Stomach (tissue), 9 donors: ENCODE data around the gene BICRA. TPM values are rescaled to one million over a fixed set of nuclear protein-coding genes. Genes with fewer than 3 reads are reported as not detected.
A peak's percentile ranks its signal among the peaks of the same experiment; 100 is the strongest.

Experiments used
- DNase-seq, 2 donors: peaks; one replicate each; pipeline versions ENCODE4 v3.0.0 to v3.0.0-alpha.2; 2013 to 2019
- H3K27ac ChIP-seq, 5 donors: fragments of 200-600 bp in 4 of 5; sonication (generic) in 4 of 5; one replicate each; pipeline ENCODE4 v1.5.1; 2013 to 2019; ENCODE audit warnings: mild to moderate bottlenecking in 1 of 5, moderate library complexity in 1 of 5
- H3K27me3 ChIP-seq, 3 donors: fragments of 200-600 bp; sonication (generic); one replicate each; pipeline ENCODE4 v1.5.1; 2017 to 2019; ENCODE audit warnings: mixed run types in 1 of 3
- H3K36me3 ChIP-seq, 4 donors: fragments of 200-600 bp; sonication (generic); 1 replicate in 3 of 4; 2 replicates in 1 of 4; pipeline ENCODE4 v1.5.1; 2016 to 2019
- H3K4me1 ChIP-seq, 4 donors: fragments of 200-600 bp; sonication (generic); one replicate each; pipeline ENCODE4 v1.5.1; 2016 to 2019
- H3K4me3 ChIP-seq, 4 donors: fragments of 200-600 bp; sonication (generic) in 3 of 4; one replicate each; pipeline ENCODE4 v1.5.1; 2016 to 2019; ENCODE audit warnings: mild to moderate bottlenecking in 1 of 4
- H3K9me3 ChIP-seq, 4 donors: fragments of 200-600 bp; sonication (generic); one replicate each; pipeline ENCODE4 v1.5.1; 2016 to 2019
- CTCF ChIP-seq, 7 experiments: fragments of 450-650 bp in 4 of 7; fragments of 200-600 bp in 3 of 7; sonication (generic) in 3 of 7; IDR thresholded peaks; one replicate each; pipeline ENCODE4 v1.5.1; 2016 to 2019; ENCODE audit warnings: antibody characterized with exemption in 7 of 7, control low read depth in 2 of 7, mild to moderate bottlenecking in 1 of 7
- EP300 ChIP-seq: sonication (generic); formaldehyde crosslinking; IDR thresholded peaks from one replicate; pipeline ENCODE4 v1.6.1; 2017; ENCODE audit warnings: antibody characterized with exemption
- POLR2A ChIP-seq, 4 donors: fragments of 450-650 bp; IDR thresholded peaks; one replicate each; pipeline ENCODE4 v1.6.1; 2016; ENCODE audit warnings: antibody characterized with exemption in 4 of 4, control low read depth in 2 of 4, mild to moderate bottlenecking in 1 of 4, moderate library complexity in 1 of 4
- POLR2AphosphoS5 ChIP-seq, 3 donors: sonication (generic); formaldehyde crosslinking; IDR thresholded peaks; one replicate each; pipeline ENCODE4 v1.6.1; 2016; ENCODE audit warnings: antibody characterized with exemption in 3 of 3
- WGBS, 5 donors: extraction: QIAGEN DNeasy Blood & Tissue Kit in 3 of 5; methylation state at CpG; one replicate each; pipeline versions ENCODE4 v1.1.5 to v1.1.7; 2013 to 2018; 5-methylcytosine and 5-hydroxymethylcytosine counted together
- intact Hi-C: fragments of 100-400 bp; cut with DNase I; formaldehyde crosslinking; loops from one replicate; pipeline ENCODE4 v1.15.1; 2023; ENCODE audit warnings: low total_unique reads
- polyA plus RNA-seq, 3 donors: library from polyadenylated mRNA; stranded (reverse); fragments of 200-250 nt; gene quantifications; one replicate each; pipeline ENCODE4 v1.2.3, GENCODE V29; 2013
- total RNA-seq, 5 donors: library from RNA; depleted of rRNA; stranded (reverse); fragments of >200 nt; gene quantifications; one replicate each; pipeline versions ENCODE4 v1.1.0 to v1.2.3, GENCODE V29; 2014 to 2016
- donor health status: healthy with polysubstance abuse.
- donor health status: Bipolar disorder and iron deficiency.
- donor health status: healthy.

BICRA gene
- total and polyA plus RNA-seq, 8 donors: 2.7 to 13.4 (median 9.5) TPM

GRCh38 chr19:47729468-47729798 lies 120.5 kb downstream of the BICRA start:
- TF ChIP-seq EP300: no peak
- peak in 1 of 3 donors; percentile 31 for TF ChIP-seq POLR2AphosphoS5 (IDR thresholded peaks at IDR 0.05)
- H3K27me3 ChIP-seq: peaks cover 0 to 17% (median 0%) of the 10 kb centered on the region in 3 donors
- WGBS, 5 donors: 3 to 12% (median 8%) methylated on average over 8 to 9 of the region's 9 CpGs
- H3K36me3 ChIP-seq: peaks cover 9 to 38% (median 26%) of the 10 kb centered on the region in 4 donors
- intact Hi-C loops: no loop called here
- H3K9me3 ChIP-seq: no peaks in the 10 kb centered on the region
- peaks cover 16 to 52% (median 34%) of the 10 kb centered on the region in 4 donors for H3K4me1 ChIP-seq
- H3K4me3 ChIP-seq: peak overlapping the region in 3 of 4 donors; percentile 28 to 37 (median 32)
- peak; percentile 63 to 89 for DNase-seq
- H3K27ac ChIP-seq: peak overlapping the region; percentile 66 to 91 (median 89)

GRCh38 chr19:47729799-47730520 lies 121.0 kb downstream of the BICRA start:
- Histone ChIP-seq H3K4me1 (peaks cover 16 to 50% (median 34%) of the 10 kb centered on the region in 4 donors), H3K9me3 (no peaks in the 10 kb centered on the region), H3K36me3 (peaks cover 9 to 36% (median 27%) of the 10 kb centered on the region in 4 donors), H3K4me3 (peak overlapping the region; percentile 18 to 37 (median 30)), H3K27me3 (peaks cover 0 to 17% (median 0%) of the 10 kb centered on the region in 3 donors), H3K27ac (peak overlapping the region; percentile 66 to 91 (median 89))
- TF ChIP-seq CTCF (IDR thresholded peaks at IDR 0.05) (no peak), POLR2AphosphoS5 (IDR thresholded peaks at IDR 0.05) (peak in 1 of 3 donors; percentile 10)
- WGBS, 5 donors: 22 to 33% (median 23%) methylated on average over 28 to 30 of the region's 30 CpGs
- intact Hi-C loops: no loop called here
- peak; percentile 81 to 84 for DNase-seq

- peaks cover 0 to 17% (median 0%) of the 10 kb centered on the region in 3 donors for H3K27me3 ChIP-seq
- TF ChIP-seq CTCF (IDR thresholded peaks at IDR 0.05) (no peak), POLR2AphosphoS5 (IDR thresholded peaks at IDR 0.05) (no peak), EP300 (no peak), POLR2A (IDR thresholded peaks at IDR 0.05) (no peak)
- WGBS, 5 donors: 82 to 91% (median 85%) methylated on average over 8 of the region's 8 CpGs
- peaks cover 9 to 41% (median 29%) of the 10 kb centered on the region in 4 donors for H3K36me3 ChIP-seq
- H3K4me3 ChIP-seq: no peak overlapping the region
- peaks cover 16 to 49% (median 34%) of the 10 kb centered on the region in 4 donors for H3K4me1 ChIP-seq
- no peak for DNase-seq
- peak overlapping the region in 4 of 5 donors; percentile 75 to 91 (median 90) for H3K27ac ChIP-seq
- no peaks in the 10 kb centered on the region for H3K9me3 ChIP-seq
- intact Hi-C loops: no loop called here
These were observed 121.6 kb downstream of the BICRA start for GRCh38 chr19:47730521-47730889.

- H3K27me3 ChIP-seq: peaks cover 0 to 17% (median 0%) of the 10 kb centered on the region in 3 donors
- H3K36me3 ChIP-seq: peaks cover 9 to 41% (median 25%) of the 10 kb centered on the region in 4 donors
- intact Hi-C loops: no loop called here
- TF ChIP-seq POLR2AphosphoS5 (IDR thresholded peaks at IDR 0.05): no peak
- TF ChIP-seq CTCF (IDR thresholded peaks at IDR 0.05): no peak
- no peak for TF ChIP-seq POLR2A (IDR thresholded peaks at IDR 0.05)
- H3K9me3 ChIP-seq: no peaks in the 10 kb centered on the region
- DNase-seq: no peak
- 83 to 95% (median 93%) methylated on average over 8 of the region's 8 CpGs for WGBS, 5 donors
- H3K4me1 ChIP-seq: peaks cover 16 to 45% (median 31%) of the 10 kb centered on the region in 4 donors
- no peak overlapping the region for H3K4me3 ChIP-seq
- H3K27ac ChIP-seq: peak overlapping the region in 2 of 5 donors; percentile 89 to 91
These were observed 122.0 kb downstream of the BICRA start for GRCh38 chr19:47730910-47731309.

GRCh38 chr19:47735131-47735530 lies 126.2 kb downstream of the BICRA start:
- Histone ChIP-seq H3K27ac (no peak overlapping the region), H3K4me3 (no peak overlapping the region), H3K9me3 (no peaks in the 10 kb centered on the region), H3K4me1 (peaks cover under 1 to 6% (median 4%) of the 10 kb centered on the region in 4 donors), H3K36me3 (peaks cover 12 to 57% (median 38%) of the 10 kb centered on the region in 4 donors), H3K27me3 (peaks cover 0 to 3% (median 0%) of the 10 kb centered on the region in 3 donors)
- TF ChIP-seq POLR2A (IDR thresholded peaks at IDR 0.05) (no peak), CTCF (IDR thresholded peaks at IDR 0.05) (no peak), EP300 (no peak), POLR2AphosphoS5 (IDR thresholded peaks at IDR 0.05) (no peak)
- 57 to 70% (median 65%) methylated on average over 3 to 4 of the region's 4 CpGs for WGBS, 5 donors
- no peak for DNase-seq
- intact Hi-C loops: no loop called here
